ENCODE measurements around the gene VASN.

DNA sequence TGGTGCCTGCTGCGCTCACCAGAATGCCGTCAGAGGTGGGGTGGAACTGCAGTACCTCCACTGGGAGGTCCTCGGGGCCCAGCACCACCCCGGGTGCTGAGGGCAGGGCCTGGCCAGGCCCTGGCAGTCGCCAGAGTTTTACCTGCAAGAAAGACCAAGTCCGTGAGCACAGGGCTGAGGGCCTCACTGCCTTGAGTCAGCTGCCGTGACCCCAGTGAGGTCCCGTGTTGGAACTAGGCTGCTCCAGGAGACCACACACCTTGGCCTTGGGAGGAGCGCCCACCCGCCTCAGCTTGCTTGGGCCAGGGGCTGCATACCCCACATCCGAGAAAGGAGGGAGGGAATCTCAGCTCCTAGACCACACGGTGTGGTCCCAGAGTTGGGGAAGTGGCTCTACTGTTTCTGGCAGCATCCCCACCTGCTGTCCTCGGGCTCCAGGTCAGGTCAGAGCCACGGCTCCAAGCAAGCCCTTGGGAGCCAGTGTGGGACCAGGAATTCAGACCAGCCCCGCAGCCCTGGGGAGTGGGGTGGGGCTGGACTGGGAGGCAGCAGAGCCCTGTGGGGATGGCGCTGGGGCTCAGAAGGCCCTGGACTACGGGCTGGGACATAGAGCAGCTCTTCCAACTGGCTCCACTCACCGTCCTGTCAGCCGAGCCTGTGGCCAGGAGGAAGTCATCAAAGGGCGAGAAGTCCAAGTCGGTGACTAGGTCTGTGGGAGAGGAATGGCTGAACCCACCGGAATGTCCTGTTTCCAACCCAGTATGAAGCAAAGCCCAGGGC is 36.1 kb downstream of the VASN start:
- no peak for TF ChIP-seq POLR2A (IDR thresholded peaks at IDR 0.05)
- TF ChIP-seq POLR2AphosphoS5 (IDR thresholded peaks at IDR 0.05) = peak in 2 of 4 donors; percentile 50 to 72
- no peak for TF ChIP-seq EP300 (IDR thresholded peaks at IDR 0.05)
- TF ChIP-seq, protein P1, sequence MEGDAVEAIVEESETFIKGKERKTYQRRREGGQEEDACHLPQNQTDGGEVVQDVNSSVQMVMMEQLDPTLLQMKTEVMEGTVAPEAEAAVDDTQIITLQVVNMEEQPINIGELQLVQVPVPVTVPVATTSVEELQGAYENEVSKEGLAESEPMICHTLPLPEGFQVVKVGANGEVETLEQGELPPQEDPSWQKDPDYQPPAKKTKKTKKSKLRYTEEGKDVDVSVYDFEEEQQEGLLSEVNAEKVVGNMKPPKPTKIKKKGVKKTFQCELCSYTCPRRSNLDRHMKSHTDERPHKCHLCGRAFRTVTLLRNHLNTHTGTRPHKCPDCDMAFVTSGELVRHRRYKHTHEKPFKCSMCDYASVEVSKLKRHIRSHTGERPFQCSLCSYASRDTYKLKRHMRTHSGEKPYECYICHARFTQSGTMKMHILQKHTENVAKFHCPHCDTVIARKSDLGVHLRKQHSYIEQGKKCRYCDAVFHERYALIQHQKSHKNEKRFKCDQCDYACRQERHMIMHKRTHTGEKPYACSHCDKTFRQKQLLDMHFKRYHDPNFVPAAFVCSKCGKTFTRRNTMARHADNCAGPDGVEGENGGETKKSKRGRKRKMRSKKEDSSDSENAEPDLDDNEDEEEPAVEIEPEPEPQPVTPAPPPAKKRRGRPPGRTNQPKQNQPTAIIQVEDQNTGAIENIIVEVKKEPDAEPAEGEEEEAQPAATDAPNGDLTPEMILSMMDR (IDR thresholded peaks at IDR 0.05) = no peak
